ENCODE results near the gene SND1. TPM values are rescaled to one million over a fixed set of nuclear protein-coding genes. Genes with fewer than 3 reads are reported as not detected.

Gene SND1
- total and polyA plus RNA-seq, 4 donors: 59.4 to 214 (median 84.1) TPM

GRCh38 chr7:127704211-127704610 is 52.2 kb downstream of the SND1 start:
- Histone ChIP-seq H3K4me3 (ENCODE audit: low read depth in 1 of 3, low read length in 3 of 3) (no peak overlapping the region), H3K27me3 (ENCODE audit: control insufficient read depth in 4 of 4, insufficient read depth in 4 of 4, low read length in 3 of 4) (no peaks in the 10 kb centered on the region), H3K36me3 (ENCODE audit: control insufficient read depth in 4 of 4, insufficient read depth in 3 of 4, low read depth in 1 of 4, low read length in 3 of 4) (peaks cover 26 to 81% (median 72%) of the 10 kb centered on the region in 4 donors), H3K9me3 (ENCODE audit: control insufficient read depth in 4 of 4, low read length in 3 of 4) (no peaks in the 10 kb centered on the region), H3K9ac (ENCODE audit: low read depth in 1 of 2, low read length in 2 of 2) (no peak overlapping the region), H3K27ac (ENCODE audit: low read depth in 1 of 2, low read length in 2 of 2) (no peak overlapping the region), H3K4me1 (ENCODE audit: control insufficient read depth in 4 of 4, insufficient read depth in 4 of 4, low read length in 3 of 4) (no peaks in the 10 kb centered on the region)
- DNase-seq (ENCODE audit: low spot score): no peak
- WGBS: 83% methylated on average over 1 of the region's 1 CpG
- TF ChIP-seq SP1 (IDR thresholded peaks at IDR 0.05) (no peak), TAF1 (conservative IDR thresholded peaks at IDR 0.05) (no peak), REST (IDR thresholded peaks at IDR 0.05) (no peak), GABPA (IDR thresholded peaks at IDR 0.05 in 1 of 2, conservative IDR thresholded peaks at IDR 0.05 in 1 of 2) (no peak), EGR1 (IDR thresholded peaks at IDR 0.05; ENCODE audit: low read depth in 2 of 2) (no peak), ZBTB33 (IDR thresholded peaks at IDR 0.05) (no peak), CTCF (IDR thresholded peaks at IDR 0.05; ENCODE audit: low read depth, low read length, missing input control) (no peak), ATF3 (IDR thresholded peaks at IDR 0.05) (no peak), FOXA2 (IDR thresholded peaks at IDR 0.05) (no peak)

- 95% methylated on average over 6 of the region's 6 CpGs for WGBS
- no peak for DNase-seq (ENCODE audit: low spot score)
- no peak for TF ChIP-seq FOXA2 (IDR thresholded peaks at IDR 0.05)
- no peak for TF ChIP-seq RAD21 (IDR thresholded peaks at IDR 0.05)
- no peak for TF ChIP-seq CTCF (IDR thresholded peaks at IDR 0.05; ENCODE audit: low read depth, low read length, missing input control)
- no peaks in the 10 kb centered on the region for H3K9me3 ChIP-seq (ENCODE audit: control insufficient read depth in 4 of 4, low read length in 3 of 4)
- H3K36me3 ChIP-seq (ENCODE audit: control insufficient read depth in 4 of 4, insufficient read depth in 3 of 4, low read depth in 1 of 4, low read length in 3 of 4): peaks cover 26 to 87% (median 69%) of the 10 kb centered on the region in 4 donors
- no peak overlapping the region for H3K4me3 ChIP-seq (ENCODE audit: low read depth in 1 of 3, low read length in 3 of 3)
- H3K4me1 ChIP-seq (ENCODE audit: control insufficient read depth in 4 of 4, insufficient read depth in 4 of 4, low read length in 3 of 4): no peaks in the 10 kb centered on the region
- H3K27ac ChIP-seq (ENCODE audit: low read depth in 1 of 2, low read length in 2 of 2): no peak overlapping the region
- H3K9ac ChIP-seq (ENCODE audit: low read depth in 1 of 2, low read length in 2 of 2): no peak overlapping the region
- H3K27me3 ChIP-seq (ENCODE audit: control insufficient read depth in 4 of 4, insufficient read depth in 4 of 4, low read length in 3 of 4): no peaks in the 10 kb centered on the region
Observed at GRCh38 chr7:127705461-127705959, 53.5 kb downstream of the SND1 start.

Measured in liver (tissue), 9 donors.